Activated CD8-positive, alpha-beta T cell treated with anti-CD3 and anti-CD28 coated beads for 36 hours (primary cell): Measurements from ENCODE around the gene HAUS7. TPM values are rescaled to one million over a fixed set of nuclear protein-coding genes. Genes with fewer than 3 reads are reported as not detected.

Source experiments
- ATAC-seq: fragments of 200-7000 bp; cut with Tn5 transposase; one replicate; pipeline ENCODE4 v1.10.0; 2021; ENCODE audit warnings: mild to moderate bottlenecking, moderate library complexity
- CTCF ChIA-PET: fragments of 350-600 bp; sonication (Branson Sonifier 250); formaldehyde crosslinking; loops from one replicate; lab custom pipeline; 2021; ENCODE audit warnings: antibody characterized with exemption; lab: Charles Lee
- POLR2A ChIA-PET: fragments of 350-600 bp; sonication (Branson Sonifier 250); formaldehyde crosslinking; loops from one replicate; lab custom pipeline; 2021; ENCODE audit warnings: antibody characterized with exemption; lab: Charles Lee
- DNase-seq: peaks from one replicate; pipeline ENCODE4 v3.0.0-alpha.2; 2020
- H3K27ac Mint-ChIP-seq: one replicate; pipeline ENCODE4 v1.8.0; 2021; ENCODE audit warnings: mild to moderate bottlenecking, mixed read lengths
- H3K27me3 Mint-ChIP-seq: one replicate; pipeline ENCODE4 v1.8.0; 2021; ENCODE audit warnings: mixed read lengths
- H3K36me3 Mint-ChIP-seq: one replicate; pipeline ENCODE4 v1.8.0; 2021; ENCODE audit warnings: low read depth, mixed read lengths
- H3K4me1 Mint-ChIP-seq: one replicate; pipeline ENCODE4 v1.8.0; 2021; ENCODE audit warnings: low read depth, mixed read lengths
- H3K4me3 Mint-ChIP-seq: one replicate; pipeline ENCODE4 v1.8.0; 2021; ENCODE audit warnings: mild to moderate bottlenecking, moderate library complexity, mixed read lengths
- H3K9me3 Mint-ChIP-seq: one replicate; pipeline ENCODE4 v1.8.0; 2021; ENCODE audit warnings: mixed read lengths
- intact Hi-C: fragments of 100-400 bp; cut with micrococcal nuclease; formaldehyde crosslinking; loops from one replicate; pipeline ENCODE4 v1.10.0; 2022
- total RNA-seq, 2 experiments: library from RNA; stranded (reverse); gene quantifications; one replicate each; pipeline ENCODE4 v1.2.3, GENCODE V29; 2021
- TF ChIP-seq, protein P1 (sequence below): fragments of 200-600 bp; IDR thresholded peaks from one replicate; pipeline ENCODE4 v1.8.0; 2022; ENCODE audit warnings: antibody characterized with exemption, mild to moderate bottlenecking

Gene HAUS7
- 10 to 100 TPM; 47.2 to 58.8 TPM for total RNA-seq

DNA sequence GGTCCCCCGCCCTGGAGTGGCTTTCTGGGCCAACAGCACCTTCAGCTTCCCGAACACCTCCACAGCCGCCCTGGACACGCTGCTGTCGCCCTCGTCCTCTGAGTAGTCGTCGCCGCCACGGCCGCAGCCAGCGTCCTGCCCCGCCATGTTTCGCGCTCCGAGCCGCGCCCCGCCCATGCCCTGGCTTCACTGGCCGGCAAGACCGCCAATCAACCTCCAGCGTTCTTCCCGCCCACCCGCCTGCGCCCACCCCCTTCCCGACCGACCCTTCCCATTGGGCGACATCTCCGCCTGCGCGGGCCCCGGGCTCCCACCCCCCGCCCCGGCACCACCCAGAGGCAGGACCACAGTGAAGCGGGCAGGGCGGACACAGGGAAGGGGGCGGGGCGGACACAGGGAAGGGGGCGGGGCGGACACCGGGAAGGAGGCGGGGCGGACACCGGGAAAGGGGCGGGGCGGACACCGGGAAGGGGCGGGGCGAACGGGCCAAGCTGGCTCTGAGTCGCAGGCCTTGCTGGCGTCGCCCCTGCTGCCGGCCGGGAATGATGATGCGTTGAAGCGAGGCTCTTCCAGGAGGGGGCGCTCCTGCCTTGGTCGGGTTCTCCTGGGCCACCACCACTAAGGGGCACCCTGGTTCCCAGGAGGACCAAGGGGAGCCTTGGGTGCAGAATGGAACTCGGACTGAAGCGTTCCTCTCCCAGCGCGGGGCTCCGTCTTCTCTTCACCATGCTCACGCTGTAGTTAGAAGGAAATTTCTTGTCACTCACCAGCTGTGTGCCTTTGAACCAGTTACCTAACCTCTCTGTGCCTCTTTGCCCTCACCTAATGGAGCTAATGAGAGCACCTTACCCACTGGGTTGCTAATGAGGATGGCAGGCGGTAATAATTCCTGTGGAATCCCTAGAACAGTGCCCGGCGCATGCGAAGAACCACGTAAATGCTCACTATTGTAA, at the start of gene HAUS7:
HAUS7 (minus strand) TSS at position 166 of the 953 bp plus-strand sequence; CDS start at position 147, 19 bp downstream.
- Mint-ChIP-seq H3K4me1 (peaks cover 17% of the 10 kb centered on the region), H3K27ac (peak within 1 kb of the TSS; percentile 78), H3K27me3 (no peaks in the 10 kb centered on the region), H3K4me3 (peak within 1 kb of the TSS; percentile 81), H3K36me3 (peaks cover 3% of the 10 kb centered on the region), H3K9me3 (no peaks in the 10 kb centered on the region)
- TF ChIP-seq, protein P1, sequence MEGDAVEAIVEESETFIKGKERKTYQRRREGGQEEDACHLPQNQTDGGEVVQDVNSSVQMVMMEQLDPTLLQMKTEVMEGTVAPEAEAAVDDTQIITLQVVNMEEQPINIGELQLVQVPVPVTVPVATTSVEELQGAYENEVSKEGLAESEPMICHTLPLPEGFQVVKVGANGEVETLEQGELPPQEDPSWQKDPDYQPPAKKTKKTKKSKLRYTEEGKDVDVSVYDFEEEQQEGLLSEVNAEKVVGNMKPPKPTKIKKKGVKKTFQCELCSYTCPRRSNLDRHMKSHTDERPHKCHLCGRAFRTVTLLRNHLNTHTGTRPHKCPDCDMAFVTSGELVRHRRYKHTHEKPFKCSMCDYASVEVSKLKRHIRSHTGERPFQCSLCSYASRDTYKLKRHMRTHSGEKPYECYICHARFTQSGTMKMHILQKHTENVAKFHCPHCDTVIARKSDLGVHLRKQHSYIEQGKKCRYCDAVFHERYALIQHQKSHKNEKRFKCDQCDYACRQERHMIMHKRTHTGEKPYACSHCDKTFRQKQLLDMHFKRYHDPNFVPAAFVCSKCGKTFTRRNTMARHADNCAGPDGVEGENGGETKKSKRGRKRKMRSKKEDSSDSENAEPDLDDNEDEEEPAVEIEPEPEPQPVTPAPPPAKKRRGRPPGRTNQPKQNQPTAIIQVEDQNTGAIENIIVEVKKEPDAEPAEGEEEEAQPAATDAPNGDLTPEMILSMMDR = peak; percentile 33
- POLR2A ChIA-PET = interaction anchor here (0.7 kb wide), 1 partner anchor 10 kb away, joined by 3 read pairs; no protein-coding TSS in a partner anchor
- CTCF ChIA-PET = interaction anchor here (0.6 to 4.2 kb wide), 10 partner anchors 9 to 529 kb away, joined by 3 to 43 read pairs (median 4); no protein-coding TSS in a partner anchor
- DNase-seq = peak; percentile 89
- intact Hi-C loops = loop anchor here (5.0 kb wide), 1 partner anchor 37 kb away; no protein-coding TSS in a partner anchor
- ATAC-seq = peak; percentile 88

DNA sequence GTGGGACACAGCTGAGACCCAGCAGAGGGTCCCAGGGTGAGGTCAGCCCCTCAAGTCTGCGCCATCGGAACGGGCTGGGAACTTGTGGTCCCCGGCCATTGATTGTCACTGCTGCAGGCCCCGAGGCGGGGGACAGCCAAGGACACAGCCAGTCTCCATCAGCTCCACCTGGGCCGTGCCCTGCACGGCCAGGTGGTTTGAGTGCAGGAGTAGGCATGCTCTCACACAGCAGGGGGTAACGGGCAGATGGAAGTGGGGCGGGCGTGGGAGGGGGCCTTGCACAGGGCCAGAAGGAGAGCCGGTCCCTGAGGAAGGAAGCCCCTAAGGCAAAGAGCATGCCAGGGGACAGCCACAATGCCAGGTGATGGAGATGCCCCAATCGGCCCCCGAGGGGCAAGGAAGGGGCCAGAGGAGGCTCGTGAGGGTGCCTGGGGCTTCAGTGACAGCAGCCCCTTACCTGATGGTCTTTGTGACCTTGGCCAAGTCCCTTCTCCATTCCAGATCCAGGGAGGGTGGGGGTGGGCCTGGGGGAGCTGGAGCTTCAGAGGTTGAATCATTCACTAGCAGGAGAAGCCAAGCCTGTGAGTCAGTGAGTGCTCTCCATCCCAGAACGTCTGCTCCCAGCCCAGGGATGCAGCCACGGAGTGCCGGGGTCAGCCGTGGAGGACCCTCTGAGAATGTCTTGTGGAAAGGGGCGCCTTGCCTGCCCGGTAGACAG, 49.4 kb upstream of the HAUS7 start:
- H3K4me3 Mint-ChIP-seq = no peak overlapping the region
- no peaks in the 10 kb centered on the region for H3K36me3 Mint-ChIP-seq
- TF ChIP-seq, protein P1 = no peak
- H3K27me3 Mint-ChIP-seq = peaks cover 23% of the 10 kb centered on the region
- ATAC-seq (no peak), DNase-seq (no peak)
- no peaks in the 10 kb centered on the region for H3K9me3 Mint-ChIP-seq
- ChIA-PET POLR2A (no interaction called here), CTCF (no interaction called here)
- no peak overlapping the region for H3K27ac Mint-ChIP-seq
- no peaks in the 10 kb centered on the region for H3K4me1 Mint-ChIP-seq
- intact Hi-C loops = no loop called here

DNA sequence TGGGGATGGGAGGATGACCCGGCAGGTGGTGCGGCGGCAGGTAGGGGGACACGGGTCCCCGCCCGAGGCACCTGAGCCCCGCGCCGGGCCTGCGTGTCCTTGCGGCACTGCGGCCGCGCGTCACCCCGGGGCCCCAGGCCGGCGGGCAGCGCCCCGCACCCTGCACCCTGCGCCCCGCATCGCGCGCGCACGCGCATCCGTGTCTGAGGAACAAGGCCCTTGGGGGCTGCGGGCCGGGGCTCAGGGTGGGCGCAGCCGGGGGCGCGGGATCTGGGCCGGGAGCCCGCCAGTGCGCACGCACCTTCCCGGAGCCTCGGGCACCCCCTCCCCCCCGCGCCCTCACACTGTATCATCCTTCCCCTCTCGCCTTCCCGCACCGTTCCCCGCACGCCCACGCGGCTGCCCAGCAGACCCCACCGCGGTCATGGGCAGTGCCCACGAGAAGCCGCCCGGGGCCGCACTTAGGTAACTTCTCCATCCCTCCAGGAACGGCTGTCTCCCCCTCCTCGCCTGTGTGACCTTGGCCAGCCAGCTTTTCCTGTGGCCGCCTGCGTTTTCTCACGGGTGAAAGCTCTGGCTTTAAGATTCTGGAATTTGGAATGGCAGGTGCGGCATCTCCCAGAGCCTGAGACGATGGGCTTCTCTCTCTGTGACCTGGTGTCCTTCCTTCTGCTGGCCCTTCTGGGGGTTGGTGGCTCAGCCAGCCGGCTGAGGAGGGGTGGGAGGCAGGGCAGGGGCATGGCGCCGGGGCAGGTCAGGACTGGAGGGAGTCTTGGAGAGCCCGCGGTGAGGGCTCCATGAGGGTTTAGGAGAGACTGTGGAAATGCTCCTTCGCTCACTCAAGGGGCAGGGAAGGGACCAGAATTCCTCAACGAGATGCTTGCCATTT, 47.8 kb upstream of the HAUS7 start:
- Mint-ChIP-seq H3K4me1 (no peaks in the 10 kb centered on the region), H3K4me3 (no peak overlapping the region), H3K9me3 (no peaks in the 10 kb centered on the region), H3K27ac (no peak overlapping the region), H3K27me3 (peaks cover 23% of the 10 kb centered on the region), H3K36me3 (no peaks in the 10 kb centered on the region)
- TF ChIP-seq, protein P1 = no peak
- ChIA-PET CTCF (no interaction called here), POLR2A (no interaction called here)
- intact Hi-C loops = no loop called here
- no peak for ATAC-seq
- no peak for DNase-seq

DNA sequence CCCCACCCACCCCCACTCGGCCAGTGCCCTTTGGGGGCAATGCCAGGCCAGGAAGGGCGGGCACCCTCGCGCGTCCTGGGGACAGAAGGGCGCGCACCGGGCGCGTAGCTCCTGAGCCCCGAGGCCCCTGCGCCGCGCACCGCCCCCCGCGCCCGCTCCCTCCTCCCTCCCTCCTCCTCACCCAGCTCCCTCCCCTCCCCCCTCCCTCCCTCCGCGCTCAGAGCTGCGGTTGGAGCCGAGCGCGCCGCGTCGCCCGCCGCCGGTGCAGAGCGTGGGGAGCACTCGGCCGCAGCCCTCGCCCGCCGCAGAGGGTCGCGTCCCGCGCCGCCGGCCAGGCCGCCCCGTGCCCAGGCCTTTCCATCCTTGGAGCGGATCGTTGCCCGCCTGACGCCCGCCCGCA, 47.0 kb upstream of the HAUS7 start, which contains the start of gene ATP2B3:
ATP2B3 (plus strand) TSS at position 220 of the 400 bp plus-strand sequence. CDS start 18,606 bp downstream, outside the sequence.
- no peak within 1 kb of the TSS for H3K27ac Mint-ChIP-seq
- H3K36me3 Mint-ChIP-seq = no peaks in the 10 kb centered on the region
- ChIA-PET POLR2A (no interaction called here), CTCF (no interaction called here)
- H3K9me3 Mint-ChIP-seq = no peaks in the 10 kb centered on the region
- no peaks in the 10 kb centered on the region for H3K4me1 Mint-ChIP-seq
- H3K27me3 Mint-ChIP-seq = peaks cover 23% of the 10 kb centered on the region
- H3K4me3 Mint-ChIP-seq = no peak within 1 kb of the TSS
- ATAC-seq (no peak), DNase-seq (no peak)
- intact Hi-C loops = no loop called here
- TF ChIP-seq, protein P1 = no peak
